ENCODE data around the gene GP1BB. TPM values are rescaled to one million over a fixed set of nuclear protein-coding genes. Genes with fewer than 3 reads are reported as not detected.
"Not testable (repeated sequence)": the region's sequence is repeated elsewhere in the genome, so short reads cannot be mapped to it uniquely, and the experiment has no call there.

Gene GP1BB
- polyA plus RNA-seq (ENCODE audit: insufficient read length): 18.3 TPM

- no peak for DNase-seq (ENCODE audit: low read depth)
Measured at GRCh38 chr22:19723232-19723982, at the start of gene GP1BB. Gene GP1BB (plus strand): TSS chr22:19723539. CDS start chr22:19723570, 31 bp downstream.

- no peak for DNase-seq (ENCODE audit: low read depth)
Measured at GRCh38 chr22:19673660-19674059, 49.7 kb upstream of the GP1BB start.

- no peak for DNase-seq (ENCODE audit: low read depth)
Measured at GRCh38 chr22:19674129-19674928, 49.0 kb upstream of the GP1BB start.

- no peak for DNase-seq (ENCODE audit: low read depth)
Measured at GRCh38 chr22:19674929-19675253, 48.4 kb upstream of the GP1BB start.

GRCh38 chr22:19675428-19675827, 47.9 kb upstream of the GP1BB start:
- no peak for DNase-seq (ENCODE audit: low read depth)

- DNase-seq (ENCODE audit: low read depth): not testable (repeated sequence)
Measured at GRCh38 chr22:19676437-19676836, 46.9 kb upstream of the GP1BB start.

GRCh38 chr22:19678949-19679521, 44.3 kb upstream of the GP1BB start:
- DNase-seq (ENCODE audit: low read depth): no peak

GRCh38 chr22:19679522-19680101, 43.7 kb upstream of the GP1BB start:
- DNase-seq (ENCODE audit: low read depth): no peak

- no peak for DNase-seq (ENCODE audit: low read depth)
Measured at GRCh38 chr22:19680287-19680881, 43.0 kb upstream of the GP1BB start.

- DNase-seq (ENCODE audit: low read depth): no peak
Measured at GRCh38 chr22:19680911-19681862, 42.2 kb upstream of the GP1BB start.

GRCh38 chr22:19681863-19682245, 41.5 kb upstream of the GP1BB start:
- DNase-seq (ENCODE audit: low read depth): no peak

- no peak for DNase-seq (ENCODE audit: low read depth)
Measured at GRCh38 chr22:19686946-19687345, 36.4 kb upstream of the GP1BB start.

- DNase-seq (ENCODE audit: low read depth): no peak
Measured at GRCh38 chr22:19687561-19688300, 35.6 kb upstream of the GP1BB start.

GRCh38 chr22:19688301-19689290, 34.7 kb upstream of the GP1BB start:
- DNase-seq (ENCODE audit: low read depth): no peak

GRCh38 chr22:19689408-19689807, 33.9 kb upstream of the GP1BB start:
- no peak for DNase-seq (ENCODE audit: low read depth)

- no peak for DNase-seq (ENCODE audit: low read depth)
Measured at GRCh38 chr22:19691007-19691720, 32.2 kb upstream of the GP1BB start.

- no peak for DNase-seq (ENCODE audit: low read depth)
Measured at GRCh38 chr22:19691721-19692341, 31.5 kb upstream of the GP1BB start.

GRCh38 chr22:19693581-19693980, 29.8 kb upstream of the GP1BB start:
- DNase-seq (ENCODE audit: low read depth): no peak
